ENCODE measurements around the gene SHLD1. TPM values are rescaled to one million over a fixed set of nuclear protein-coding genes. Genes with fewer than 3 reads are reported as not detected.
A peak's percentile ranks its signal among the peaks of the same experiment; 100 is the strongest.

The SHLD1 gene
- total RNA-seq, 2 donors from 2014 or later: 4.0 to 6.6 TPM

GRCh38 chr20:5822569-5822968 is 72.4 kb downstream of the SHLD1 start:
- Mint-ChIP-seq H3K27me3 (ENCODE audit: insufficient read depth) (no peaks in the 10 kb centered on the region), H3K9me3 (no peaks in the 10 kb centered on the region), H3K4me1 (peaks cover 17% of the 10 kb centered on the region), H3K4me3 (no peak overlapping the region), H3K36me3 (ENCODE audit: low read depth) (no peaks in the 10 kb centered on the region), H3K27ac (peak overlapping the region; percentile 49)
- H3K27me3 ChIP-seq (ENCODE audit: control insufficient read depth, insufficient read depth, low read length, poor library complexity, severe bottlenecking): no peaks in the 10 kb centered on the region
- WGBS, 2 experiments (ENCODE audit: insufficient coverage in 1 of 2, insufficient read length in 1 of 2): 50 to 81% methylated on average over 2 of the region's 3 CpGs
- no peak overlapping the region for H3K9ac ChIP-seq (ENCODE audit: extremely low read depth, low read length, poor library complexity, severe bottlenecking)
- no peaks in the 10 kb centered on the region for H3K36me3 ChIP-seq (ENCODE audit: control insufficient read depth, insufficient read depth, low read length)
- no peak for TF ChIP-seq CTCF (conservative IDR thresholded peaks at IDR 0.05)
- H3K9me3 ChIP-seq (ENCODE audit: control insufficient read depth, low read length): no peaks in the 10 kb centered on the region
- no peaks in the 10 kb centered on the region for H3K4me1 ChIP-seq (ENCODE audit: control insufficient read depth, insufficient read depth, low read length)
- H3K4me3 ChIP-seq (ENCODE audit: low read length): no peak overlapping the region
- H3K27ac ChIP-seq (ENCODE audit: low read depth, low read length): no peak overlapping the region
- no peak for DNase-seq

GRCh38 chr20:5825130-5825719 is 75.0 kb downstream of the SHLD1 start:
- H3K9me3 ChIP-seq (ENCODE audit: control insufficient read depth, low read length): no peaks in the 10 kb centered on the region
- Mint-ChIP-seq H3K36me3 (ENCODE audit: low read depth) (no peaks in the 10 kb centered on the region), H3K4me3 (no peak overlapping the region), H3K27me3 (ENCODE audit: insufficient read depth) (no peaks in the 10 kb centered on the region), H3K4me1 (peaks cover 16% of the 10 kb centered on the region), H3K9me3 (no peaks in the 10 kb centered on the region), H3K27ac (no peak overlapping the region)
- H3K36me3 ChIP-seq (ENCODE audit: control insufficient read depth, insufficient read depth, low read length): no peaks in the 10 kb centered on the region
- H3K27ac ChIP-seq (ENCODE audit: low read depth, low read length): no peak overlapping the region
- H3K9ac ChIP-seq (ENCODE audit: extremely low read depth, low read length, poor library complexity, severe bottlenecking): no peak overlapping the region
- TF ChIP-seq CTCF (conservative IDR thresholded peaks at IDR 0.05): peak; percentile 36
- no peaks in the 10 kb centered on the region for H3K27me3 ChIP-seq (ENCODE audit: control insufficient read depth, insufficient read depth, low read length, poor library complexity, severe bottlenecking)
- no peak overlapping the region for H3K4me3 ChIP-seq (ENCODE audit: low read length)
- no peaks in the 10 kb centered on the region for H3K4me1 ChIP-seq (ENCODE audit: control insufficient read depth, insufficient read depth, low read length)
- WGBS, 2 experiments (ENCODE audit: insufficient coverage in 1 of 2, insufficient read length in 1 of 2): 42 to 45% methylated on average over 8 to 9 of the region's 9 CpGs
- peak; percentile 54 for DNase-seq

DNA sequence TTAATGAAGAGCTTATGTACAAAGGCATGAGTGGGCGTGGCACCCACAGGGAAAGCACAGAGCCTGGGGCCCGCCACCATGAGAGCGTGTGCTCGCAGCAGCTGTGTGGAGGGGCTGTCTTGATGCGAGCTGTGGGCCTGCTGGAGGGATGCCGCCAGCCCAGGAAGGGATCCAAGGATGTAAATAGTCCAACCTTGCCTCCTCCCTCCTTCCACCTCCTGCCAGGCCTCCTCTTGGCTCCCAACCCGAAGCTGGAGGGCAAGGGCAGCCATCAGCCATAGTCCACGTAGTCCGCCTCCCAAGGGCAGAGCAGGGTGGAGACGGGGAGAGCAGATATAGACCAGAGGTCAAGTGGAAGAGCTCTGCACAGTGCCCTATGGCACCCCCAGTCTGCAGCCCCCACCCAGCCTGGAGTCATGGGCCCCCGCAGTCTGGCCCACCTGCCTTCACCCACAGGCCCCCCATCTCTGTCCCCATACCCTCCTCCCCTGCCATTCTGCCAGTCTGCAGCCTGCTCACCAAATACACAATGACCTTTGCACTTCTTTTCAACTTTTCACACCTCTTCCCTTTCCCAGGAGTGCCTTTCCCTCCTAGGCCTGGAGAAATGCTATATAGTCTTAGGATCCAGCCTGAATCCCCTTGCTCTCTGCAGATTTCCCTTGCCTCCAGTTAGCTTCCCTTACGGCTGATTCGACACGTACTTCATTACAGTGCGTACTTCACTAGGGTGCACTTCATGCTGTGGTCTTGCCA is 77.1 kb downstream of the SHLD1 start:
- no peak overlapping the region for H3K27ac Mint-ChIP-seq
- no peaks in the 10 kb centered on the region for H3K27me3 ChIP-seq (ENCODE audit: control insufficient read depth, insufficient read depth, low read length, poor library complexity, severe bottlenecking)

More for the DNA sequence above, 77.1 kb downstream of the SHLD1 start:
- WGBS, 2 experiments (ENCODE audit: insufficient coverage in 1 of 2, insufficient read length in 1 of 2): 88 to 94% methylated on average over 7 to 15 of the region's 15 CpGs
- H3K27ac ChIP-seq (ENCODE audit: low read depth, low read length): no peak overlapping the region
- no peaks in the 10 kb centered on the region for H3K36me3 Mint-ChIP-seq (ENCODE audit: low read depth)
- DNase-seq: no peak
- no peaks in the 10 kb centered on the region for H3K27me3 Mint-ChIP-seq (ENCODE audit: insufficient read depth)
- no peak overlapping the region for H3K9ac ChIP-seq (ENCODE audit: extremely low read depth, low read length, poor library complexity, severe bottlenecking)
- H3K9me3 ChIP-seq (ENCODE audit: control insufficient read depth, low read length): no peaks in the 10 kb centered on the region
- no peaks in the 10 kb centered on the region for H3K4me1 ChIP-seq (ENCODE audit: control insufficient read depth, insufficient read depth, low read length)
- H3K4me3 Mint-ChIP-seq: no peak overlapping the region
- peaks cover 16% of the 10 kb centered on the region for H3K4me1 Mint-ChIP-seq
- no peak for TF ChIP-seq CTCF (conservative IDR thresholded peaks at IDR 0.05)
- H3K9me3 Mint-ChIP-seq: no peaks in the 10 kb centered on the region
- H3K4me3 ChIP-seq (ENCODE audit: low read length): no peak overlapping the region
- no peaks in the 10 kb centered on the region for H3K36me3 ChIP-seq (ENCODE audit: control insufficient read depth, insufficient read depth, low read length)

Measured in endodermal cell (in vitro differentiated cells).